GM19025 (cell line): ENCODE data around the gene STK11IP.

Source experiments
- ATAC-seq: cut with Tn5 transposase; IDR thresholded peaks from one replicate; pipeline ENCODE4 v1.9.1; 2021; ENCODE audit warnings: mild to moderate bottlenecking, low read depth, moderate library complexity; ENCODE audit not compliant: unreplicated experiment

Gene STK11IP

DNA sequence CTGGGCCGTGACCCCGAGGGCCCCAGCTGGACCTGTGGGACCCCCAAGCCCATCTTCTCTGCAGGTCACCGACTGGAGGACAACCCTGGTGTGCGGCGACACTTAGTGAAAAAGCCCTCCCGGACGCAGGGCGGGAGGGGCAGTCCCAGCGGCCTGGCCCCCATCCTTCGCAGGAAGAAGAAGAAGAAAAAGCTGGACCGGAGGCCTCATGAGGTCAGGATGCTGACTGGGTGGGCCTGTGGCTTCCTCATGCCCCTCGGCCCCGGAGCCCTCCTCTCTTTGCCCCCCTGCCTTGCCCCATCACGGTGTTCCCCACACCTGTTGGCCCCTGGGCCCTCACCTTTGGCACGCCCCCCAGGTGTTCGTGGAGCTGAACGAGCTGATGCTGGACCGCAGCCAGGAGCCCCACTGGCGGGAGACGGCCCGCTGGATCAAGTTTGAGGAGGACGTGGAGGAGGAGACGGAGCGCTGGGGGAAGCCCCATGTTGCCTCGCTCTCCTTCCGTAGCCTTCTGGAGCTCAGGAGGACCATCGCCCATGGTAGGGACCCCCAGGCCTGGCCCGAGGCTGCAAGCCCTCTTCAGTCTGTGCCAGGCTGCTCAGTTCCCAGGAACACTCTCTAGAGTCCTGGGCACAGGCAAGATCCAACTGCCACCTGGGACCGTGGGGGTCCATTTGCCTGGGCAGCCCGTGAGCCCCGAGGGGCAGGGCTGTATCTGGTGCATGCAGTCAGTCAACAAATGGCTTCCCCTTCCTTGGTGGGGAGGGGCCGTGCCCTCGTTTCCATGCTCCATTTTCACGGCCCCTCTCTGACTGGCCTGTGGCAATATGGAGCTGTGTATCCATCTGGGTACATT is 34.5 kb downstream of the STK11IP start:
- no peak for ATAC-seq

DNA sequence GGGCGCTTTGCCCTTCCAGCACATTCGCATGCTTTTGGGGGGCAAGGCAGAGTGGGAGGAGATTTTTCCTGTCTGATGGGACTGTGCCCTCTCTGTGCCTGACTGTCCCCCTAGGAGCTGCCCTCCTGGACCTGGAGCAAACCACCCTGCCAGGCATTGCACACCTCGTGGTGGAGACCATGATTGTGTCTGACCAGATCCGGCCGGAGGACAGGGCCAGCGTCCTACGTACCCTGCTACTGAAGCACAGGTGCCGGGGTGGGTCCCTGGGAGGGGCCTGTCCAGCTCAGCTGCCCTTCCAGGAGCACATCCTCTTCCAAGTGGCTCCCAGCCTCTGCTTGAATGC is 35.1 kb downstream of the STK11IP start:
- ATAC-seq, result no peak

DNA sequence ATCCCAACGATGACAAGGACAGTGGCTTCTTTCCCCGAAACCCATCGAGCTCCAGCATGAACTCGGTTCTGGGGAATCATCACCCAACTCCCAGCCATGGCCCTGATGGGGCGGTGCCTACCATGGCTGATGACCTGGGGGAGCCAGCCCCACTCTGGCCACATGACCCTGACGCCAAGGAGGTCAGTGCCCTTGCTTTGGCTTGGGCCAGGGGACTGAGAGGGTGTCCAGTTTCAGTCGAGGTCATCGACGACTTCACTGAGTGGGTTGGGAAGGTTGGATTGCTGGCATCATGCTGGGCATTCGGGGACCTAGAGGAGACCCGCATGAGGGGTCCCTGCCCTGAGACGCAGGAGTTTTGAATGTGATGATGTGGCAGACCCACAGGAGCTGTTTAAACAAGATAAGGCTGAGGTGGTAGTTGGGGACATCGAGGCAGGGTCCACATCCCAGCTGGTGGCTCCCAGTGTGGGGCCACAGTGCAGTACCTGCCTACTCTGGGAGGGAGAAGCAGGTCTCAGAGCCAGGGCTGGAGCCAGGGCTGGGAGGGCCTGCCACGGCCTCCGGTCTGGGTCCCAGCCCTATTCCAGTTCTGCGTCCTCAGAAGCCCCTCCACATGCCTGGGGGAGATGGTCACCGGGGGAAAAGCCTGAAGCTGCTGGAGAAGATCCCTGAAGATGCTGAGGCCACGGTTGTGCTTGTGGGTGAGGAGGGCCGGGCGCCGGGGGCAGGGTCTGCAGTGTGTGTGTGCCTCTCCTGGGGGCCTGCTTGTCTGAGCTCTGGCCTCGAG is 35.8 kb downstream of the STK11IP start:
- no peak for ATAC-seq

DNA sequence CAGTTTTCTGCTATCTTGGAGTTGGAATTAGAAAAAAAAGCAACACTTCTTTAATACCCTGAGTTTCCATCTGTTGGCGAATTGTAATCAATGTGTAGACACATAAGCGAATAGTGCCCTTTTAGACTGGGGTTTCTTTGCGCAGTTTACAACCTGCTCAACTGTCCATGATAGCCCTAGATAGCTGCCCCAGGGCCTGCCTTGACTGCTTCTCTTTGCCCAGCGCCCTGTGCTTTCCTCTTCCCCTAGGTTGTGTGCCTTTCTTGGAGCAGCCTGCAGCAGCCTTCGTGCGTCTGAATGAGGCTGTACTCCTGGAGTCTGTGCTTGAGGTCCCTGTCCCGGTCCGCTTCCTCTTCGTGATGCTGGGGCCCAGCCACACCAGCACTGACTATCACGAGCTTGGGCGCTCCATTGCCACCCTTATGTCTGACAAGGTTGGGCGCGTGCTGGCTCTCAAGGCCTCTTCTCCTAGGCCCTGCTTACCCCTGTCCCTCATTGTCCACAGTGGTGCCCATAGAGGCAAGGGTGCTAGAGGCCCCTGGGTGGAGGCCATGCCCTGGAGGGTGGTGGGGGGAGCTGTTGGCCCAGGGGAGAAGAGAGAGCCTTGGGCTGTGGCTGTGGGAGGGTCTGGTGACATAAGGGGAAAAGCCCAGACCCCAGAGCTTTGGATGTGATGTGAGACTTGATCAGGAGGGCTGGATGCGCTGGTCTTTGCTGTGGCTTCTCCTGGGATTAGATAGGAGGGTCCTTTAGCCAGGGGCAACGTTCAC is 36.7 kb downstream of the STK11IP start:
- no peak for ATAC-seq

DNA sequence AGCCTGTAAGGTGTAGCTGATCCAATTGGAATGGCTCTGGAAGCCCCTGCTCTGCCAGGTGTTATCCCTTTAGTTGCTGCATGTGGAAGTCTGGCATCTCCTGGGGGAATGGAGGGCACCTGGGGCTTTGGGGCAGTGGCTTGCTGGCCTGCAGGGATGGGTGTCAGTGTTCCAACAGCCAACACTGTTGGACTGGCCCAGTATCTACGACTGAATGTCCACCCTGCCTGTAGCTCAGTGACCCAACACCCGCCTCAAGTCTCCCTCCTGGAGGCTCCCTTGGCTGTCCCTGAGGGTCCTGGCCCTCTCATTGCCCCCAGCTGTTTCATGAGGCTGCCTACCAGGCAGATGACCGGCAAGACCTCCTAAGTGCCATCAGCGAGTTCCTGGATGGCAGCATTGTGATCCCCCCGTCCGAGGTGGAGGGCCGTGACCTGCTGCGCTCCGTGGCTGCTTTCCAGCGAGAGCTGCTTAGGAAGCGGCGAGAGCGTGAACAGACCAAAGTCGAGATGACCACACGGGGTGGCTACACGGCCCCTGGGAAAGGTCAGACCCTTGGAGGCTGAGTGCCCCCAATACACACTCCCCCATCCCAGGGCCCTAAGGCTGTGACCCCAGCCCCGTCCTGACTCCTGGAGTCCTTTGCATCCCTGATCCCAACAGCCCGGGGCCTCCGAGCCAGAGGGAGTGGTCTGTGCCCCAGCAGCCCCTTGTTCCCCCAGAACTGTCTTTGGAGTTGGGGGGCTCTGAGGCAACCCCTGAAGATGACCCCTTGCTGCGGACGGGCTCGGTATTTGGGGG is 37.5 kb downstream of the STK11IP start:
- ATAC-seq, result no peak

DNA sequence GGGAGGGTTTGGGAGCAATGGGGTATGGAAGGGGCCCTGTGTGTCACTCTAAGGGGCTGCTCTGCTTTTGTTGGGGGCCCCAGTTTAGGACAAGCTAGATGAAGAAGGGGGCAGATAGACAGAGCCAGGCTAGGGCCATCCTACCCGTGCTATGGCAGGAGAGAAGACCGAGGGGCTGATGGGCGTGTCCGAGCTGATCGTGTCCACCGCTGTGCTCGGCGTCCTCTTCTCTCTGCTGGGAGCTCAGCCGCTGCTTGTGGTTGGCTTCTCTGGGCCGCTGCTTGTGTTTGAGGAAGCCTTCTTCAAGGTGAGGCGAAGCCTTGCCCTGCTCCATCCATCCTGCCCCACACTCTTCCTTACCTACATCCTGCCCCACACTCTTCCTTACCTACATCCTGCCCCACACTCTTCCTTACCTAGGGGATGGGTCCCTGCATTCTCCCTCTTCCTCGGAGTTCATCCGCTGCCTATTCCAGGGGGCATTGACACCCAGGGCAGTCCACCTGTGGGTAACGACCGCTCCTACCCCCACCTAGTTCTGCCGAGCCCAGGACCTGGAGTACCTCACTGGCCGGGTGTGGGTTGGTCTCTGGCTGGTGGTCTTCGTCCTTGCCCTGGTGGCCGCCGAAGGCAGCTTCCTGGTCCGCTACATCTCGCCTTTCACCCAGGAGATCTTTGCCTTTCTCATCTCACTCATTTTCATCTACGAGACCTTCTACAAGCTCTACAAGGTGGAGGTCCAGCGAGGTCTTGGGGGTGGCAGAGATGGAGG is 38.7 kb downstream of the STK11IP start:
- ATAC-seq, result no peak

DNA sequence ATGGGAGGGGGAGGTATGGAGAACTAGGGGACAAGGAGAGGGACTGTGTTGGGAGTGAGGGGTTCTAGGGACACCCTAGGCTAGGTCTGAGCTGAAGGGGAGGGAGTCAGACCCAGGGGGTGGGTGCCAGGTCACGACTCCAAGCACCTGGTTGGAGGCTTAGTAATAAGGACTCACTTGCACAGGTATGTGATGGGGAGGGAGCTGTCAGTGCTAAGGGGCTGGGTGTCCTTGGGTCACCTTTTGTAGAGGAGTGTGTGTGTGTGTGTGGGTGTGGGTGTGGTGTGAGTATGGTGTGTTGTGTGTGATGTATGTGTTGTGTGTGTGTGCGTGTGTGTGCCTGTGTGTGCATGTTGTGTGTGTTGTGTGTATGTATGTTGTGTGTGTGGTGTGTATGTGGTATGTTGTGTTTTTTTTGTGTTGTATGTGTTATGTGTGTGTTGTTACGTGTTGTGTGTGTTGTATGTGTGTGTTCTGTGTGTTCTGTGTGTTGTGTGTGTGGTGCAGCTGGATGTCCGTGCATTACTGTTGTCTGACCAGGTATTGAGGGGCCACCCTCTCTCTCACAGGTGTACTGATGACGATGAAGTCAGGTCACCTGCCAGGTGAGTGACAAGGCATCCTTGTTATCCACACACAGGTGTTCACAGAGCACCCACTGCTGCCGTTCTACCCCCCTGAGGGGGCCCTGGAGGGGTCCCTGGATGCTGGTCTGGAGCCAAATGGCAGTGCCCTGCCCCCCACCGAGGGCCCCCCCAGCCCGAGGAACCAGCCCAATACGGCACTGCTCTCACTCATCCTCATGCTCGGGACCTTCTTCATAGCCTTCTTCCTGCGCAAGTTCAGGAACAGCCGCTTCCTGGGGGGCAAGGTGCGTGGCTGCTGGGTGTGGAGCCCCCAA is 39.5 kb downstream of the STK11IP start:
- no peak for ATAC-seq

DNA sequence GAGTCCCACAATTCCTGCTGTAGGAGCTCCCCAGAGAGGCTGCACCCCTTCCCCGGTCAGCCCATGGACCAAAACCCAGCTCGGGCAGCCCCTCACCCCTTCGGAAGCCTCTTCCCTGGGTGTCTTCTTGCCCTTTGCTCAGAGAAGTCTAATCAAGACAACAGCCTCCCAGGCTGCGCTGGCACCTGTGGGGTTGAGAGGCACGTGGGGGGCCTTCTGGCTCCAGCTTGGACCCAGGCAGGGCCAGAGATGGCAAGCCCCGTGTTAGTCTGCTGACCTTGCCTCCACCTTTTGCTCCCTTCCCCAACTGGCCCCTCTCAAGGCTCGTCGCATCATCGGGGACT is 40.2 kb downstream of the STK11IP start:
- ATAC-seq, result no peak

DNA sequence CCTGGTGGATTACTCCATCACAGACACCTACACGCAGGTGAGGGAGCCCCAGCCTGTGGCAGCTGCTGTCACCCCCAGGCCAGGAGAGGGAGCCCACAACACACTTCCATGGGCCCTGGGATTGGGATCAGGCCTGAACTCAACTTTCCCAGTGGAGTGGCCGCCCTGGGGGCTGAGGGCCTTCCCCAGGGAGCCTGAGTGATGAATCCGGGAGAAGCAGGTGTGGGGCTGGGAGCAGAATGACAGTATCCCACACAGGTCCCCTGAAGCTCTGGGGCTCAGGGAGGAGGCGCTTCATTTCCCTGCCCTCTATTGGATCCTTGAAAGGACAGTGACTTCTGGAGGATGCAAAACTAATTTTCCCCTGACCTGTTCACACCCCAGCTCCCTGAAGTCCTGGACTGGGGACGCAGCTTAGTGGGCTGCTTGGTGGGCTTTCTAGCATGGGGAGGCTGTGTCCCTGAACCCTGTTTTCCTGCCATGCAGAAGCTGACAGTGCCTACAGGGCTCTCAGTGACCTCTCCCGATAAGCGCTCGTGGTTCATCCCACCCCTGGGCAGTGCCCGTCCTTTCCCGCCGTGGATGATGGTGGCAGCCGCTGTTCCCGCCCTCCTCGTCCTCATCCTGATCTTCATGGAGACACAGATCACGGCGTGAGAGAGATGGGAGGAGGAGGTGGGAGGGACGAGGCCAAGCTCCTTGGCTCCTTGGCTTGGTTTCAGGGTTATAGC is 40.7 kb downstream of the STK11IP start:
- no peak for ATAC-seq

DNA sequence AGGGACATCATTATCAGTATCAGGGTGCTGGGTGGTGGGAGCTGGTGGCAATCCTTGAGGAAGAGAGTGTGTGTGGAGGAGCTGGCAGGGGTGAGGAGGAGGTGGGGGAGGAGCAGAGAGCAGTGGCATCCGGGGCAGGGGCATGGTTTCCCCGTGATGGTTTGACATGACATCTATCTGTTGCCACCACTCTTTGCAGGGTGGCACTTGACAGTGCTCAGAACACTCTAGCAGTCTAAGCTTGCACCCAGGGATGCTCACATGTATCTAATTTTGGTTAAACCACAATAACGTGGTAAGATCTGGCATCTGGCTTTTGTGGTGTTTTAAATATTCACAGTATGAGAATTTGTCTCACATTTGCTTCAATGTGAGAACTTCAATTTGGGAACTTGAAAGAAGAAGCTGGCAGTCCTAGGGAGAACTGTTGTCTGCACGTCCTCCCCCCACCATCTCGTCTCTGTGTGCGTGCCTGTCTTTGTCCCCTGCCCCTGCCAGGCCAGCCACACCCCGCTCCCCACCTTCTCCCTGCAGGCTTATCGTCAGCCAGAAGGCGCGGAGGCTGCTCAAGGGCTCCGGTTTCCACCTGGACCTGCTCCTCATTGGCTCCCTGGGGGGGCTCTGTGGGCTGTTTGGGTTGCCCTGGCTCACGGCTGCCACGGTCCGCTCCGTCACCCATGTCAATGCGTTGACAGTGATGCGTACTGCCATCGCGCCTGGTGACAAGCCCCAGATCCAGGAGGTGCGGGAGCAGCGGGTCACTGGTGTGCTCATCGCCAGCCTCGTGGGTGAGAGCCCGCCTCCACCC is 41.5 kb downstream of the STK11IP start:
- no peak for ATAC-seq

DNA sequence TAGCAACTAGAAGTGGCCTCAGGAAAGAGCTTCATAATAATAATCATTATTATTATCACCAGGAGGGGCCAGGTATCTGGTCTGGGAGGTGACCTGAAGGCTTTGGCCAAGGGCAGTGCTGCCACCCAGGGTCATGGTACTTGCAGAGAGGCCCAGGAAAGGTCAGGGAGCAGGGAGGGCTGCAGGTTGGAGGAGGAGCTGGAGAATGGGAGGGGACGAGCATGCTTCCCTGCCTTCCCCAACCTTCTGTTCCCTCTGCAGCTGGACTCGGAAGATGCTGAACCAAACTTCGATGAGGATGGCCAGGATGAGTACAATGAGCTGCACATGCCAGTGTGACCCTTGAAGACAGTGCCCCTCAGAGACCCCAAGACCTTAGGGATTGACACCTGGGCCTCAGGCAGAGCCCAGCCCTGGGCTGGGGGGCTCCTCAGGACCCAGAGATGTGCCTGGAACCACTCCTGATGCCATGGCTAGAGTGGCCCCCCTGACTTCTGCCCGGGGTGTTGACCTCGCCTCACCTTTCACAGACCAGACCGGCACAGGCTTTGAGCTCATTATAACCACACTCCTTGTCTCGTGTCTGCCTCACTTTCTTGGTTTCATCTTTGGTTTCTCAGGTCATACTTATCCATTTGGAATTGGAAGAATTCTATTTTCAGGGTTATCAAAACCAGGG is 43.9 kb downstream of the STK11IP start:
- ATAC-seq, result no peak

DNA sequence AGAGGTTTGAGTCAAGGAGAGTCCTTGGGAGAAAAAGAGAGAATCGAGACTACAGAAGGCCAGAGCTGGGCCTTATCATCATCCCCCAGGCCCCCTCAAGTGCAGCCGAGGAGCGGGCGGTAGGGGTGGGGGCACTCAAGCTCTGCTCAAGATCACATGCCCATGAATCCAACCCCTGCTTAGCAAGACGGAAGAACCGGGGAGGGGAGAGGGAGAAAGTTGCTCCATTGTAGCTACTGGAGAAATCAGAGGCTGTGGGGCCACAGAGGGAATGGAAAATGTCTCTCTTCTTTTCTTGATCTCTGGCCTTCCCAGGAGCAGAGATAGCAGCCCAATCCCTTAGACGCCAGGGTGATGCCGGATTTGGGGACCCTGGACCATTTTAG is 44.4 kb downstream of the STK11IP start:
- ATAC-seq, result no peak

DNA sequence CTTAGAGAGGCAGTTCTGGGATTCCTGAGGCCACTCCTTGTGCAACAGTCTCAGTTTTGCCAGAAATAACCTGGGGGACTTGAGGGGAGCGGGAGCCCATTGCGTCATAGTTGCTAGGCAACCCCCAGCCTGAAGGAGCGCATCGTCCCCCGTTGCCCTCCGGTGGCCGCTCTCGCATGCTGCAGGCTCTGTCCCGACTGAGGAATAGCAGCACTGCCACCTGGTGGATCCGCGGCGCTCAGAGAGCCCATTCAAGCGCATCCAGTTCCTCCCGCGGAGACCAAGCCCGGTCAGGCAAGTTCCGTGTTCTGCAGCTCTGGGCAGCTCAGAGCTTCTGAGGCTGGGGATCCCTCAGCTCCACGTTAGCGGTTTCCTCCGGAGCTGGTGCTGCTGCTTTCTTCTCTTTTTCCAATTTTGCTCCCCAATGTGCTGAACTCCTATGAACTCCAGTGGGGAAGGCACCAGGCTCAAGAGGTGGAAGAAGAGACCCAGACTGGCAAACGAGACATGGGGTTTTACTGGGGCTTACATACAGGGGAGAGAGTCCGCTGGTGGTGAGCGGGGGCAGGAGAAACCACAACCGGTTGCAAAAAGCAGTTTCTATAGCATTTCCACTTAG is 44.9 kb downstream of the STK11IP start:
- ATAC-seq, result peak; percentile 97

DNA sequence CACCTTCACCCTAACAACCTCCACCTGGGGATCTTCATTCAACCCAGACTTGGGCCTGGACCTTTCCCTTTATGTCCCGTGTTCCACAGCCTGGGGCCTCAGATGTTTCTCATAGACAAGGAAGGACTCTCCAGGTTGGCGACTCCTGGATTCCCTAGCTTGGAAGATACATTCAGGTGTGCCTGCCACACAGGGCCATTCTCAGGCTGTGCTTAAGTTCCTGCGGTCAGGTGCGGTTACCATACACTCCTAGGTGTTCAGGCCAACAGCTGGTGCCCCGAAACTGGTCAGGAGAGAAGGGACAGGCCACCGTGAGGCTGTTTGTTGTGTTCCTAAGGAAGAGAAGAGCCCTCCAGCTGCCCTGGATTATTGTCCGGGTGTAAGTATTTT is 45.4 kb downstream of the STK11IP start:
- no peak for ATAC-seq

DNA sequence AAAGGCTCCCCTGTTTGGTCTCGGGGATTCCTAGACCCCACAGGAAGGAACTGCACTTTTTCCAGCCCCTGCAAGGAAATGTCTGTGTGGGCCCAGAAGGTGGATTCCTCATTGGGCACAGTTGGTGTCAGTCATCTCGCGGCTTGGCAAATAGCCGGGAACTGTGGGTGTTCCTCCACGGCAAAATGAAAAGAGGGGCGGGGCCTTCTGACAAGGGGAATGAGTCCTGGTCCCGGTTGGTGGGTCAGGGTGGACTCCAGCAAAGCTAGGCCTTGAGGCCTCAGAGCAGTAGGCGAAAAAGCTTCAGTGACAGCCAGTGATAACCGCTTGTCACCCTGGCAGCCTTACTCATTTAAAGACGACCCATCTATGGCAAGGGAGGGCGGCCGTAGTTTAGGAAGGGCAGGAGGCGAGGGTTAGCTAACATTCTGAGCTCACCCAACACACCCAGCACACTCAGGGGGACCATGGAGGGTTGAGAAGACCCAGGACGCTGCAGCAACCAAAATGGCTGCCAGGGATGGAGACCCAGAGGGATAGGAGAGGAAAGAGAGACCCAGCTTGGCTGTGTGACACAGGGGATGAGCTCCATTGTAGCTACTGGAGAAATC is 46.2 kb downstream of the STK11IP start:
- no peak for ATAC-seq
